Nephron (organoid): ENCODE results near the gene GPR119.
A peak's percentile ranks its signal among the peaks of the same experiment; 100 is the strongest.
"Not testable (repeated sequence)": the region's sequence is repeated elsewhere in the genome, so short reads cannot be mapped to it uniquely, and the experiment has no call there.

Experiments used
- H3K27ac Mint-ChIP-seq, 3 experiments: 2 replicates each; pipeline ENCODE4 v1.8.0; 2020; ENCODE audit warnings: mixed read lengths in 3 of 3, mild to moderate bottlenecking in 2 of 3, moderate library complexity in 1 of 3
- H3K27me3 Mint-ChIP-seq: 2 replicates; pipeline ENCODE4 v1.8.0; 2021; ENCODE audit warnings: low read depth, mild to moderate bottlenecking, moderate library complexity, mixed read lengths
- H3K36me3 Mint-ChIP-seq: 2 replicates; pipeline ENCODE4 v1.8.0; 2020; ENCODE audit warnings: low read depth, mixed read lengths
- H3K4me1 Mint-ChIP-seq: 2 replicates; pipeline ENCODE4 v1.8.0; 2020; ENCODE audit warnings: mixed read lengths
- H3K4me3 Mint-ChIP-seq, 3 experiments: 2 replicates each; pipeline ENCODE4 v1.8.0; 2020; ENCODE audit warnings: mild to moderate bottlenecking in 3 of 3, mixed read lengths in 3 of 3, moderate library complexity in 2 of 3
- H3K9me3 Mint-ChIP-seq: 2 replicates; pipeline ENCODE4 v1.8.0; 2020; ENCODE audit warnings: mixed read lengths
- CTCF ChIP-seq, 3 experiments: fragments of 200-600 bp; sonication (generic); IDR thresholded peaks; one replicate each; pipeline ENCODE4 v1.5.0; 2021; ENCODE audit warnings: antibody characterized with exemption in 3 of 3; ENCODE audit not compliant: unreplicated experiment in 3 of 3

GPR119 gene

GRCh38 chrX:130395341-130395740 lies 9.9 kb upstream of the GPR119 start:
- peaks cover 6% of the 10 kb centered on the region for H3K4me1 Mint-ChIP-seq
- H3K4me3 Mint-ChIP-seq, result no peak overlapping the region
- H3K9me3 Mint-ChIP-seq, result no peaks in the 10 kb centered on the region
- no peaks in the 10 kb centered on the region for H3K36me3 Mint-ChIP-seq
- H3K27me3 Mint-ChIP-seq, result no peaks in the 10 kb centered on the region
- no peak overlapping the region for H3K27ac Mint-ChIP-seq
- no peak for TF ChIP-seq CTCF (IDR thresholded peaks at IDR 0.05; ENCODE audit: unreplicated experiment in 3 of 3)

DNA sequence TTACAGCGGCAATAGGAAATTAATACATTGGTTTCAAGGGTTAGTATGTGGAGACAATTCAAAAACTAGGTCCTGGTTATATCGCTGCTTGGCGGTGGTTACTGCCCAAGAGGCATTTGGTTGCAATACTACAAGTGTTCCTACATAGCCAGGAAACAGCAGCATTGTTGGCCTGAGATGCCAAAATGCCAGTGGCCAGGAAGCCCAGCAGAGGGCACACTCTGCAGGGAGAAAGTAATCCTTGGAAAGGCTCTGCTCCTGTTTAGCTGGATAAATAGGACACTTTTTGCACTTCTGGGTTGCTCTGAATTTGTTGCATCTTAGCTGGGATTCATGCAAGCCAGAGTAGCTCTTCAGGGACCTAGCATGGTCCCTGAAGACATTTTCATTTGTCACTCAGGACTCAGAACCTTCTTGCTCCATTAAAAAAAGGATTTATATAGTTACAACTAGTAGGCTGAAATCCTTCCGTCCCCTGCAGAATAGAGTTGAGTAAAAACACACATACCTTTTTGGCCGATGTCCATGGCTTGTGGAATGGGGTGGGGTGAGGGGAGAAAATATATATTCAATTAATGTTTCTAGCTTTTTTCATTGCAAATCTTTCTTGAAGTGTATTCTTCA lies 8.1 kb upstream of the GPR119 start:
- Mint-ChIP-seq H3K9me3 (peaks cover 2% of the 10 kb centered on the region), H3K4me3 (no peak overlapping the region), H3K36me3 (no peaks in the 10 kb centered on the region), H3K4me1 (peaks cover 6% of the 10 kb centered on the region), H3K27me3 (no peaks in the 10 kb centered on the region), H3K27ac (no peak overlapping the region)
- TF ChIP-seq CTCF (IDR thresholded peaks at IDR 0.05; ENCODE audit: unreplicated experiment in 3 of 3), result peak; percentile 74 to 80 (median 76)

- no peak overlapping the region for H3K4me3 Mint-ChIP-seq
- no peaks in the 10 kb centered on the region for H3K36me3 Mint-ChIP-seq
- no peaks in the 10 kb centered on the region for H3K4me1 Mint-ChIP-seq
- H3K27me3 Mint-ChIP-seq, result peaks cover 5% of the 10 kb centered on the region
- no peak overlapping the region for H3K27ac Mint-ChIP-seq
- H3K9me3 Mint-ChIP-seq, result peaks cover 2% of the 10 kb centered on the region
- no peak for TF ChIP-seq CTCF (IDR thresholded peaks at IDR 0.05; ENCODE audit: unreplicated experiment in 3 of 3)
Measured at GRCh38 chrX:130386408-130386808, 934 bp upstream of the GPR119 start.

GRCh38 chrX:130378024-130378669 lies 7.3 kb downstream of the GPR119 start:
- H3K36me3 Mint-ChIP-seq, result no peaks in the 10 kb centered on the region
- no peaks in the 10 kb centered on the region for H3K9me3 Mint-ChIP-seq
- no peak overlapping the region for H3K4me3 Mint-ChIP-seq
- no peaks in the 10 kb centered on the region for H3K4me1 Mint-ChIP-seq
- no peak for TF ChIP-seq CTCF (IDR thresholded peaks at IDR 0.05; ENCODE audit: unreplicated experiment in 3 of 3)
- H3K27ac Mint-ChIP-seq, result no peak overlapping the region
- no peaks in the 10 kb centered on the region for H3K27me3 Mint-ChIP-seq

DNA sequence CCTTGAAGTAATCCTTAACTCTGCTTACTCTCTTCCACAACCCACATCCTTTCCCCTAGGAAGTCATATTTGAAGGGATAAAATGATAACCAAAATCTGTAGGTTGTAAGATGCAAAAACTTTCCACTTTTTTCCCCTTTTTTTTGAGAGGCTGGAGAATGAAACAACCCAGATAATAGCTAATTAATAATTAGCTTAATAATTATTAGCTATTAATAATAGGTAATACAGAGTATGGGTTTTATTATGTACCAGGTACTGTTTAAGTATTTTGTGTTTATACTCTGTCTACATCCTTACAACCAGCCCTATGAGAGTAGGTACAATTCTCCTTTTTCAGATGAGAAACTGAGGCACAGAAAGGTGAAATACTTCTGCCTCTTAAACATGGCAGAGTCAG lies 9.4 kb downstream of the GPR119 start:
- Mint-ChIP-seq H3K4me1 (no peaks in the 10 kb centered on the region), H3K9me3 (no peaks in the 10 kb centered on the region), H3K36me3 (peaks cover 11% of the 10 kb centered on the region), H3K27ac (no peak overlapping the region), H3K27me3 (no peaks in the 10 kb centered on the region), H3K4me3 (no peak overlapping the region)
- TF ChIP-seq CTCF (IDR thresholded peaks at IDR 0.05; ENCODE audit: unreplicated experiment in 3 of 3), result no peak

DNA sequence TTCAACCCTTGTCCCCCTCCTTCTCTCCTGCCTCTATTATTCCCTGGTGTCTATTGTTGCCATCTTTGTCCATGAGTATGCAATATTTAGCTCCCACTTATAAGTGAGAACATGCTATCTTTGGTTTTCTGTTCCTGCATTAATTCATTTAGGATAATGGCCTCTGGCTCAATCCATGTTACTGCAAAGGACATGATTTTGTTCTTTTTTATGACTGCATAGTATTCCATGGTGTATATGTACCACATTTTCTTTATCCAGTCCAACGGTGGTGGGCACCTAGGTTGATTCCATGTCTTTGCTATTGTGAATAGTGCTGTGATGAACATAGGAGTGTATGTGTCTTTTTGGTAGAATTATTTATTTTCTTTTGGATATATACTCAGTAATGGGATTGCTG lies 33.4 kb downstream of the GPR119 start:
- not testable (repeated sequence) for H3K4me1 Mint-ChIP-seq, H3K9me3 Mint-ChIP-seq, H3K4me3 Mint-ChIP-seq, H3K27me3 Mint-ChIP-seq, H3K27ac Mint-ChIP-seq
- H3K36me3 Mint-ChIP-seq, result peaks cover 30% of the 10 kb centered on the region
